Measurements from ENCODE around the gene TRAPPC8.
A peak's percentile ranks its signal among the peaks of the same experiment; 100 is the strongest.

Gene TRAPPC8

GRCh38 chr18:31978616-31979015 is 35.7 kb upstream of the TRAPPC8 start:
- H3K4me3 ChIP-seq (replicated peaks; ENCODE audit: low read depth, low read length) = no peak overlapping the region
- no peak for DNase-seq (ENCODE audit: low read depth)
- TF ChIP-seq CTCF (IDR thresholded peaks at IDR 0.05; ENCODE audit: low read length, missing control alignments) = no peak

GRCh38 chr18:31977270-31977872 is 34.4 kb upstream of the TRAPPC8 start:
- DNase-seq (ENCODE audit: low read depth) = peak; percentile 72
- no peak overlapping the region for H3K4me3 ChIP-seq (replicated peaks; ENCODE audit: low read depth, low read length)
- TF ChIP-seq CTCF (IDR thresholded peaks at IDR 0.05; ENCODE audit: low read length, missing control alignments) = peak; percentile 70

GRCh38 chr18:31976242-31976641 is 33.3 kb upstream of the TRAPPC8 start:
- no peak for TF ChIP-seq CTCF (IDR thresholded peaks at IDR 0.05; ENCODE audit: low read length, missing control alignments)
- no peak for DNase-seq (ENCODE audit: low read depth)
- H3K4me3 ChIP-seq (replicated peaks; ENCODE audit: low read depth, low read length) = no peak overlapping the region

- DNase-seq (ENCODE audit: low read depth) = no peak
These were observed 31.1 kb upstream of the TRAPPC8 start for GRCh38 chr18:31973929-31974546.

GRCh38 chr18:31970617-31971016 is 27.7 kb upstream of the TRAPPC8 start:
- no peak for DNase-seq (ENCODE audit: low read depth)
- TF ChIP-seq CTCF (IDR thresholded peaks at IDR 0.05; ENCODE audit: low read length, missing control alignments) = no peak
- H3K4me3 ChIP-seq (replicated peaks; ENCODE audit: low read depth, low read length) = no peak overlapping the region

More at GRCh38 chr18:31973929-31974546, 31.1 kb upstream of the TRAPPC8 start:
- H3K4me3 ChIP-seq (replicated peaks; ENCODE audit: low read depth, low read length) = no peak overlapping the region
- no peak for TF ChIP-seq CTCF (IDR thresholded peaks at IDR 0.05; ENCODE audit: low read length, missing control alignments)

- H3K4me3 ChIP-seq (replicated peaks; ENCODE audit: low read depth, low read length) = no peak overlapping the region
- no peak for TF ChIP-seq CTCF (IDR thresholded peaks at IDR 0.05; ENCODE audit: low read length, missing control alignments)
- no peak for DNase-seq (ENCODE audit: low read depth)
These were observed 22.5 kb upstream of the TRAPPC8 start for GRCh38 chr18:31965316-31965970.

All from fibroblast of pulmonary artery (primary cell).